ENCODE results near the gene LLGL1.
A peak's percentile ranks its signal among the peaks of the same experiment; 100 is the strongest.

Gene LLGL1

GRCh38 chr17:18225121-18225641 lies at the start of gene LLGL1:
LLGL1 (plus strand) TSS chr17:18225635; CDS start chr17:18225683, 48 bp downstream.
- H3K4me3 ChIP-seq (ENCODE audit: control insufficient read depth, low read depth, low read length) = peak within 1 kb of the TSS; percentile 65
- DNase-seq (ENCODE audit: low read depth) = peak; percentile 66
- no peak for TF ChIP-seq CTCF (IDR thresholded peaks at IDR 0.05; ENCODE audit: control insufficient read depth, insufficient read depth, low read depth, low read length, missing control alignments)

- DNase-seq (ENCODE audit: low read depth) = no peak
- TF ChIP-seq CTCF (IDR thresholded peaks at IDR 0.05; ENCODE audit: control insufficient read depth, insufficient read depth, low read depth, low read length, missing control alignments) = no peak
- no peak overlapping the region for H3K4me3 ChIP-seq (ENCODE audit: control insufficient read depth, low read depth, low read length)
Measured at GRCh38 chr17:18176176-18176575, 49.3 kb upstream of the LLGL1 start.

- no peak for DNase-seq (ENCODE audit: low read depth)
- no peak overlapping the region for H3K4me3 ChIP-seq (ENCODE audit: control insufficient read depth, low read depth, low read length)
- no peak for TF ChIP-seq CTCF (IDR thresholded peaks at IDR 0.05; ENCODE audit: control insufficient read depth, insufficient read depth, low read depth, low read length, missing control alignments)
Measured at GRCh38 chr17:18177133-18177532, 48.3 kb upstream of the LLGL1 start.

- DNase-seq (ENCODE audit: low read depth) = no peak
- H3K4me3 ChIP-seq (ENCODE audit: control insufficient read depth, low read depth, low read length) = no peak overlapping the region
- no peak for TF ChIP-seq CTCF (IDR thresholded peaks at IDR 0.05; ENCODE audit: control insufficient read depth, insufficient read depth, low read depth, low read length, missing control alignments)
Measured at GRCh38 chr17:18177722-18178121, 47.7 kb upstream of the LLGL1 start.

- DNase-seq (ENCODE audit: low read depth) = no peak
- no peak overlapping the region for H3K4me3 ChIP-seq (ENCODE audit: control insufficient read depth, low read depth, low read length)
- TF ChIP-seq CTCF (IDR thresholded peaks at IDR 0.05; ENCODE audit: control insufficient read depth, insufficient read depth, low read depth, low read length, missing control alignments) = no peak
Measured at GRCh38 chr17:18179196-18179595, 46.2 kb upstream of the LLGL1 start.

GRCh38 chr17:18179804-18180203 lies 45.6 kb upstream of the LLGL1 start:
- no peak overlapping the region for H3K4me3 ChIP-seq (ENCODE audit: control insufficient read depth, low read depth, low read length)
- no peak for DNase-seq (ENCODE audit: low read depth)
- no peak for TF ChIP-seq CTCF (IDR thresholded peaks at IDR 0.05; ENCODE audit: control insufficient read depth, insufficient read depth, low read depth, low read length, missing control alignments)

- no peak for DNase-seq (ENCODE audit: low read depth)
- no peak overlapping the region for H3K4me3 ChIP-seq (ENCODE audit: control insufficient read depth, low read depth, low read length)
- no peak for TF ChIP-seq CTCF (IDR thresholded peaks at IDR 0.05; ENCODE audit: control insufficient read depth, insufficient read depth, low read depth, low read length, missing control alignments)
Measured at GRCh38 chr17:18181358-18181757, 44.1 kb upstream of the LLGL1 start.

Measured in AG09309 (cell line).